HEK293 (cell line): ENCODE measurements around the gene FBLL1.

ENCODE experiments used
- CTCF ChIA-PET: fragments of 350-600 bp; formaldehyde crosslinking; extraction: SDS; loops from one replicate; lab custom pipeline; 2021; ENCODE audit warnings: antibody characterized with exemption; lab: Yijun Ruan, JAX
- POLR2A ChIA-PET: fragments of 300-600 bp; formaldehyde crosslinking; extraction: SDS; loops from one replicate; lab custom pipeline; 2020; ENCODE audit warnings: antibody characterized with exemption, inconsistent platforms; lab: Yijun Ruan, JAX
- H3K27ac ChIP-seq: fragments of 200-500 bp; sonication (Bioruptor generic); 2 replicates; pipeline ENCODE4 v1.5.1; 2014; ENCODE audit warnings: low read depth, low read length, control low read depth, inconsistent platforms; ENCODE audit errors: extremely low read depth
- H3K36me3 ChIP-seq, 2 experiments: fragments of 200-500 bp in 1 of 2; sonication (Bioruptor generic) in 1 of 2; 1 replicate in 1 of 2; 2 replicates in 1 of 2; pipeline ENCODE4 v1.5.1; 2014 to 2017; ENCODE audit warnings: inconsistent platforms in 2 of 2, low read length in 2 of 2; ENCODE audit not compliant: control insufficient read depth in 2 of 2, insufficient read depth in 1 of 2
- H3K4me1 ChIP-seq: fragments of 200-500 bp; sonication (Bioruptor generic); 2 replicates; pipeline ENCODE4 v1.5.1; 2014; ENCODE audit warnings: mild to moderate bottlenecking, low read length, inconsistent platforms; ENCODE audit not compliant: control insufficient read depth, insufficient read depth
- H3K4me3 ChIP-seq: 2 replicates; pipeline ENCODE4 v1.5.1; 2011; ENCODE audit warnings: low read depth, mild to moderate bottlenecking, control low read depth, low read length, moderate library complexity
- H3K9me3 ChIP-seq: fragments of 200-500 bp; sonication (Bioruptor generic); 2 replicates; pipeline ENCODE4 v1.5.1; 2014; ENCODE audit warnings: low read depth, low read length, inconsistent platforms; ENCODE audit not compliant: control insufficient read depth, insufficient read depth
- BCL11A ChIP-seq: fragments of 450-650 bp; formaldehyde crosslinking; IDR thresholded peaks from 2 replicates; pipeline ENCODE4 v1.5.1; 2016; ENCODE audit warnings: low read depth, missing biosample characterization, missing genetic modification characterization
- BCL11B ChIP-seq: fragments of 450-650 bp; formaldehyde crosslinking; IDR thresholded peaks from 2 replicates; pipeline ENCODE4 v1.5.1; 2016; ENCODE audit warnings: low read depth, missing biosample characterization, missing genetic modification characterization
- KLF7 ChIP-seq: fragments of 450-650 bp; formaldehyde crosslinking; IDR thresholded peaks from 2 replicates; pipeline ENCODE4 v1.5.1; 2016; ENCODE audit warnings: missing biosample characterization, missing genetic modification characterization, borderline replicate concordance
- PATZ1 ChIP-seq: fragments of 450-650 bp; formaldehyde crosslinking; IDR thresholded peaks from 2 replicates; pipeline ENCODE4 v1.5.1; 2016; ENCODE audit warnings: missing biosample characterization, missing genetic modification characterization
- TRIM28 ChIP-seq: IDR thresholded peaks from 2 replicates; pipeline ENCODE4 v1.6.1; 2011; ENCODE audit warnings: low read length, control low read depth, borderline replicate concordance
- YY1 ChIP-seq: fragments of 450-650 bp; formaldehyde crosslinking; IDR thresholded peaks from 2 replicates; pipeline ENCODE4 v1.5.1; 2018; ENCODE audit warnings: missing biosample characterization, missing genetic modification characterization
- ZBTB1 ChIP-seq: fragments of 450-650 bp; formaldehyde crosslinking; IDR thresholded peaks from 2 replicates; pipeline ENCODE4 v1.5.1; 2016; ENCODE audit warnings: missing biosample characterization, missing genetic modification characterization
- ZBTB26 ChIP-seq: fragments of 450-650 bp; formaldehyde crosslinking; optimal IDR thresholded peaks from 2 replicates; pipeline ENCODE3; 2016; ENCODE audit warnings: missing biosample characterization, mild to moderate bottlenecking, missing genetic modification characterization
- ZFHX2 ChIP-seq: fragments of 450-650 bp; formaldehyde crosslinking; conservative IDR thresholded peaks from 2 replicates; pipeline ENCODE4 v1.5.1; 2016; ENCODE audit warnings: missing biosample characterization, missing genetic modification characterization
- ZFP69B ChIP-seq: fragments of 450-650 bp; formaldehyde crosslinking; IDR thresholded peaks from 2 replicates; pipeline ENCODE4 v1.5.1; 2016; ENCODE audit warnings: missing biosample characterization, missing genetic modification characterization
- ZNF121 ChIP-seq: fragments of 450-650 bp; formaldehyde crosslinking; IDR thresholded peaks from 2 replicates; pipeline ENCODE4 v1.5.1; 2016; ENCODE audit warnings: missing biosample characterization, missing genetic modification characterization
- ZNF155 ChIP-seq: fragments of 450-650 bp; formaldehyde crosslinking; IDR thresholded peaks from 2 replicates; pipeline ENCODE4 v1.5.1; 2016; ENCODE audit warnings: missing biosample characterization, missing genetic modification characterization
- ZNF169 ChIP-seq: fragments of 450-650 bp; formaldehyde crosslinking; IDR thresholded peaks from 2 replicates; pipeline ENCODE4 v1.5.1; 2016; ENCODE audit warnings: missing biosample characterization, missing genetic modification characterization
- ZNF211 ChIP-seq: fragments of 450-650 bp; formaldehyde crosslinking; IDR thresholded peaks from 2 replicates; pipeline ENCODE4 v1.5.1; 2016; ENCODE audit warnings: low read depth, missing biosample characterization, missing genetic modification characterization
- ZNF23 ChIP-seq: fragments of 450-650 bp; formaldehyde crosslinking; IDR thresholded peaks from 2 replicates; pipeline ENCODE4 v1.5.1; 2016; ENCODE audit warnings: missing biosample characterization, missing genetic modification characterization, borderline replicate concordance
- ZNF248 ChIP-seq: fragments of 450-650 bp; formaldehyde crosslinking; IDR thresholded peaks from 2 replicates; pipeline ENCODE4 v1.5.1; 2017; ENCODE audit warnings: missing biosample characterization, missing genetic modification characterization
- ZNF335 ChIP-seq: fragments of 450-650 bp; formaldehyde crosslinking; conservative IDR thresholded peaks from 2 replicates; pipeline ENCODE4 v1.5.1; 2016; ENCODE audit warnings: missing biosample characterization, missing genetic modification characterization
- ZNF341 ChIP-seq: fragments of 450-650 bp; formaldehyde crosslinking; IDR thresholded peaks from 2 replicates; pipeline ENCODE4; 2016; ENCODE audit warnings: low read depth, missing biosample characterization, missing genetic modification characterization
- ZNF391 ChIP-seq: fragments of 450-650 bp; formaldehyde crosslinking; IDR thresholded peaks from 2 replicates; pipeline ENCODE4 v1.5.1; 2016; ENCODE audit warnings: low read depth, missing biosample characterization, missing genetic modification characterization, borderline replicate concordance
- ZNF416 ChIP-seq: fragments of 450-650 bp; formaldehyde crosslinking; IDR thresholded peaks from 2 replicates; pipeline ENCODE4 v1.5.1; 2016; ENCODE audit warnings: missing biosample characterization, missing genetic modification characterization
- ZNF426 ChIP-seq: fragments of 450-650 bp; formaldehyde crosslinking; IDR thresholded peaks from 2 replicates; pipeline ENCODE4 v1.5.1; 2017; ENCODE audit warnings: missing biosample characterization, missing genetic modification characterization, mild to moderate bottlenecking, inconsistent platforms, moderate library complexity
- ZNF473 ChIP-seq: fragments of 450-650 bp; formaldehyde crosslinking; IDR thresholded peaks from 2 replicates; pipeline ENCODE4 v1.5.1; 2017; ENCODE audit warnings: missing biosample characterization, missing genetic modification characterization
- ZNF596 ChIP-seq: fragments of 450-650 bp; IDR thresholded peaks from 2 replicates; pipeline ENCODE4 v1.5.0; 2018; ENCODE audit warnings: missing biosample characterization, mild to moderate bottlenecking, missing genetic modification characterization, moderate library complexity
- ZNF623 ChIP-seq: fragments of 450-650 bp; formaldehyde crosslinking; IDR thresholded peaks from 2 replicates; pipeline ENCODE4 v1.5.1; 2016; ENCODE audit warnings: missing biosample characterization, missing genetic modification characterization
- ZNF629 ChIP-seq: fragments of 450-650 bp; formaldehyde crosslinking; IDR thresholded peaks from 2 replicates; pipeline ENCODE4 v1.5.1; 2017; ENCODE audit warnings: missing biosample characterization, missing genetic modification characterization
- ZNF791 ChIP-seq: fragments of 450-650 bp; formaldehyde crosslinking; IDR thresholded peaks from 2 replicates; pipeline ENCODE4 v1.5.1; 2016; ENCODE audit warnings: missing biosample characterization, missing genetic modification characterization

Gene FBLL1

GRCh38 chr5:168528521-168529373 lies at the start of gene FBLL1 (continued):
- peak; percentile 71 for TF ChIP-seq ZFHX2
- peak; percentile 79 for TF ChIP-seq ZBTB26 (tag by site-specific recombination)
- TF ChIP-seq ZNF426 (tag by site-specific recombination): no peak
- no peak for TF ChIP-seq ZNF791
- peak; percentile 75 for TF ChIP-seq ZNF335 (tag by site-specific recombination)
- peak; percentile 85 for TF ChIP-seq ZNF341 (tag by site-specific recombination)
- peak; percentile 35; the same call in 1 of the 2 replicates for TF ChIP-seq PATZ1
- peak; percentile 35; the same call in 1 of the 2 replicates for TF ChIP-seq ZNF629 (tag by site-specific recombination)
- peak; percentile 32; the same call in 1 of the 2 replicates for TF ChIP-seq ZNF596 (tag by site-specific recombination)

GRCh38 chr5:168480601-168481000 lies 48.5 kb upstream of the FBLL1 start:
- Histone ChIP-seq H3K4me1 (no peaks in the 10 kb centered on the region), H3K36me3 (no peaks in the 10 kb centered on the region), H3K27ac (no peak overlapping the region), H3K9me3 (no peaks in the 10 kb centered on the region), H3K4me3 (no peak overlapping the region)
- ChIA-PET POLR2A (no interaction called here), CTCF (no interaction called here)
- TF ChIP-seq ZNF23 (tag by site-specific recombination): no peak
- TF ChIP-seq PATZ1: no peak
- no peak for TF ChIP-seq ZNF211 (tag by site-specific recombination)
- TF ChIP-seq ZNF155 (tag by site-specific recombination): no peak
- no peak for TF ChIP-seq ZNF121 (tag by site-specific recombination)
- TF ChIP-seq TRIM28: no peak
- no peak for TF ChIP-seq ZBTB1 (tag by site-specific recombination)

- ChIA-PET POLR2A (interaction anchor here (0.6 kb wide), 1 partner anchor 41 kb away, joined by 4 read pairs; no protein-coding TSS in a partner anchor), CTCF (interaction anchor here (0.7 kb wide), 1 partner anchor 186 kb away, joined by 3 read pairs; no protein-coding TSS in a partner anchor)
- no peak overlapping the region for H3K27ac ChIP-seq
- H3K36me3 ChIP-seq: no peaks in the 10 kb centered on the region
- no peak overlapping the region for H3K4me3 ChIP-seq
- no peaks in the 10 kb centered on the region for H3K4me1 ChIP-seq
- H3K9me3 ChIP-seq: no peaks in the 10 kb centered on the region
- TF ChIP-seq ZNF473 (tag by site-specific recombination) (no peak), KLF7 (tag by site-specific recombination) (no peak), ZNF416 (tag by site-specific recombination) (no peak), ZNF248 (no peak), ZNF623 (tag by site-specific recombination) (no peak), BCL11A (tag by site-specific recombination) (no peak), ZFP69B (no peak), YY1 (tag by site-specific recombination) (no peak), ZNF391 (no peak), BCL11B (no peak), ZNF169 (tag by site-specific recombination) (no peak)
Measured at GRCh38 chr5:168481330-168481788, 47.7 kb upstream of the FBLL1 start.
